GM12878 (cell line): ENCODE results near the gene SLC30A4.
"Not testable (repeated sequence)": the region's sequence is repeated elsewhere in the genome, so short reads cannot be mapped to it uniquely, and the experiment has no call there.

ENCODE experiments used
- MAX ChIP-seq: IDR thresholded peaks from 2 replicates; pipeline ENCODE4 v1.6.1; 2012; ENCODE audit warnings: low read depth, low read length, improper control_type of control experiment
- MTA3 ChIP-seq: IDR thresholded peaks from 2 replicates; pipeline ENCODE4 v1.6.1; 2012; ENCODE audit warnings: low read length, inconsistent platforms, borderline replicate concordance
- REST ChIP-seq: IDR thresholded peaks from 2 replicates; pipeline ENCODE4 v1.6.1; 2012; ENCODE audit warnings: mild to moderate bottlenecking, low read depth, low read length
- SMAD1 ChIP-seq: fragments of 450-650 bp; IDR thresholded peaks from 2 replicates; pipeline ENCODE4 v1.6.1; 2018; ENCODE audit warnings: mild to moderate bottlenecking, low read depth; ENCODE audit not compliant: partially characterized antibody
- TAF1 ChIP-seq: IDR thresholded peaks from 2 replicates; pipeline ENCODE4 v1.6.1; 2011; ENCODE audit warnings: mild to moderate bottlenecking, low read depth, low read length, borderline replicate concordance
- YY1 ChIP-seq: IDR thresholded peaks from 2 replicates; pipeline ENCODE4 v1.6.1; 2011; ENCODE audit warnings: low read depth, mild to moderate bottlenecking, low read length

- TF ChIP-seq SMAD1, REST, YY1, MAX, MTA3, TAF1: not testable (repeated sequence)
Observed at GRCh38 chr15:45532892-45533291, 10.3 kb upstream of the SLC30A4 start.
